ENCODE data around the gene RNU5B-1.

RNU5B-1 gene

GRCh38 chr15:65335278-65336055 is 31.0 kb downstream of the RNU5B-1 start:
- in situ Hi-C loops (cut with MboI; ENCODE audit: low sequenced_read_pairs, unreplicated experiment): no loop called here
- no peak for DNase-seq (ENCODE audit: low spot score)
- TF ChIP-seq, protein P1, sequence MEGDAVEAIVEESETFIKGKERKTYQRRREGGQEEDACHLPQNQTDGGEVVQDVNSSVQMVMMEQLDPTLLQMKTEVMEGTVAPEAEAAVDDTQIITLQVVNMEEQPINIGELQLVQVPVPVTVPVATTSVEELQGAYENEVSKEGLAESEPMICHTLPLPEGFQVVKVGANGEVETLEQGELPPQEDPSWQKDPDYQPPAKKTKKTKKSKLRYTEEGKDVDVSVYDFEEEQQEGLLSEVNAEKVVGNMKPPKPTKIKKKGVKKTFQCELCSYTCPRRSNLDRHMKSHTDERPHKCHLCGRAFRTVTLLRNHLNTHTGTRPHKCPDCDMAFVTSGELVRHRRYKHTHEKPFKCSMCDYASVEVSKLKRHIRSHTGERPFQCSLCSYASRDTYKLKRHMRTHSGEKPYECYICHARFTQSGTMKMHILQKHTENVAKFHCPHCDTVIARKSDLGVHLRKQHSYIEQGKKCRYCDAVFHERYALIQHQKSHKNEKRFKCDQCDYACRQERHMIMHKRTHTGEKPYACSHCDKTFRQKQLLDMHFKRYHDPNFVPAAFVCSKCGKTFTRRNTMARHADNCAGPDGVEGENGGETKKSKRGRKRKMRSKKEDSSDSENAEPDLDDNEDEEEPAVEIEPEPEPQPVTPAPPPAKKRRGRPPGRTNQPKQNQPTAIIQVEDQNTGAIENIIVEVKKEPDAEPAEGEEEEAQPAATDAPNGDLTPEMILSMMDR (IDR thresholded peaks at IDR 0.05; ENCODE audit: borderline replicate concordance, control extremely low read depth, extremely low read depth, insufficient read depth, missing control alignments): no peak

DNA sequence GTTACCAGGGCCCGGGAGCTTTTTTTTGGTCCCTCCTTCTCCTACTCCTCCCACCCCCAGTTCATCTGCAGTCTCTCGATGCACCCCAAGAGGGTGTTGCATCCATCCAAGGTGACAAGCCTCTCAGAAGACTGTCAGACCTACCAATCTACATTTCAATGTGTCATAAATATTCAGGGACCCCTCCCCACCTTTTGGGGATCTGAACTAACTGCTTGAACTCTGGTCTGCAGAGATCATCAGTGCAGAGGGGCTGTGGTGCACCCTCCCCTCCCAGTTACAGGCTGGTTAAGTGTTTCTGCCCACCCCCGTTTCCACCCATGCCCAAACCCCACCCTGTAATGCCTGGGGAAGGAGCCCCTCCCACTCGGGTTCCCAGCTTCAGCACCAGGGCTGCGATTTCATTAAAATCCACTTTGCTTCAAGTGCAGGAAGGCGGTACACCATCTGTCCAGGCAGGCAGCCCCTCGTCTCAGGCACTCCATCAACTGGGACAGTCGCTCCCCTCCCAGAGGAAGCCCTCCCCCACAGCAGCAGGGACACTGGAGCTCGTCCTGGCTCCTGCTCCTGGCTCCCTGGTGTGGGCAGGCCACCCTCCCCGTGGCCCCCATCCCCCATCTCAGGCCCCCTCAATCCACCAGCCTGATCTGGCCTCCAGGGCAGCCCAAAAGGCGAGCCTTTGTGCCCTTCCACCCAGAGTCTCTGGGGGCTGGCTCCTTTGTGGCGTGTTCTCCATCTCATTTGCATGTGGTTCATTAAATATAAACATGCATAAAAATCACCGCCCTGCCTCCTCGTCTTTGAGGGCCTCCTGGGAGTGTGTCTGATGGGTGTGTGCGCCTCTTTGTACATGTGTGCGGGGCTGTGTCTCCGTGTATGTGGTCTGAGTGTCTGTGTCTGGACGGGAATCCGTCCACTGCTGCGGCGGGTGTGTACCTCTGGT is 32.3 kb downstream of the RNU5B-1 start:
- in situ Hi-C loops (cut with MboI; ENCODE audit: low sequenced_read_pairs, unreplicated experiment): no loop called here
- TF ChIP-seq, protein P1 (IDR thresholded peaks at IDR 0.05; ENCODE audit: borderline replicate concordance, control extremely low read depth, extremely low read depth, insufficient read depth, missing control alignments): no peak
- no peak for DNase-seq (ENCODE audit: low spot score)

DNA sequence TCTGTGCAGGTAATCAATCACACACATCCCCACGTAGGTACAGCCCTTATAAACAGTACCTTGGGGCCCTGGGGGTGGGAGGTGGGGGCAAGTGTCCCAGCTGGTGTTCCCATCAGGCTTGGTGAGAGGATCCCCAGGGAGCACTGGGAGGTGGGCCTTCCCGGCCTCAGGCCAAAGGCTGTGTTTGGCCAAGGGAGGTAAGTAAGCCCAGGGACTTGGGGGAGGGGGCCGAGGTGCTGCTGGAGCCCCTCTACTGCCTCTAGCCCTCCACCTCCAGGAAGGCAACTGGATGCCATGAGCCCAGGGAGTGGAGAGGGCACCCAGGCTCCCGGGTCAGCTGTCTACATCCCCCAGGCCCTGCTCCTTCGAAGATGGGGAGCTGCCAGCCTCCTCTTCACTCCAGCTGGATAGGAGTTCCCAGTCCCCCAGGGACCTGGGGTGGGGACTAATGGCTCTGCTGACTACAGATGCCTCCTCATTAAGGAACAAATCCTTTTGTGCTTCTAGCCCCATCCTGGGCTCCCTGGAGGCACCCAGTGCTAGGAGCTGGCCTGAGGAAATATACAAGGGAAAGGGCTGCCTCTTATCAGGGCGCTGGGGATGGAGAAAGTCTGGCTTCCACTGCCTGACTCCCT is 33.1 kb downstream of the RNU5B-1 start:
- TF ChIP-seq, protein P1 (IDR thresholded peaks at IDR 0.05; ENCODE audit: borderline replicate concordance, control extremely low read depth, extremely low read depth, insufficient read depth, missing control alignments): no peak
- in situ Hi-C loops (cut with MboI; ENCODE audit: low sequenced_read_pairs, unreplicated experiment): no loop called here
- DNase-seq (ENCODE audit: low spot score): no peak

GRCh38 chr15:65338366-65338765 is 33.9 kb downstream of the RNU5B-1 start:
- TF ChIP-seq, protein P1 (IDR thresholded peaks at IDR 0.05; ENCODE audit: borderline replicate concordance, control extremely low read depth, extremely low read depth, insufficient read depth, missing control alignments): no peak
- in situ Hi-C loops (cut with MboI; ENCODE audit: low sequenced_read_pairs, unreplicated experiment): no loop called here
- no peak for DNase-seq (ENCODE audit: low spot score)

GRCh38 chr15:65338823-65339222 is 34.3 kb downstream of the RNU5B-1 start:
- in situ Hi-C loops (cut with MboI; ENCODE audit: low sequenced_read_pairs, unreplicated experiment): no loop called here
- TF ChIP-seq, protein P1 (IDR thresholded peaks at IDR 0.05; ENCODE audit: borderline replicate concordance, control extremely low read depth, extremely low read depth, insufficient read depth, missing control alignments): no peak
- DNase-seq (ENCODE audit: low spot score): no peak

GRCh38 chr15:65339416-65339815 is 34.9 kb downstream of the RNU5B-1 start:
- in situ Hi-C loops (cut with MboI; ENCODE audit: low sequenced_read_pairs, unreplicated experiment): no loop called here
- no peak for DNase-seq (ENCODE audit: low spot score)
- TF ChIP-seq, protein P1 (IDR thresholded peaks at IDR 0.05; ENCODE audit: borderline replicate concordance, control extremely low read depth, extremely low read depth, insufficient read depth, missing control alignments): no peak
